Urothelium cell line (cell line): ENCODE data around the gene DIP2C.
"Not testable (repeated sequence)": the region's sequence is repeated elsewhere in the genome, so short reads cannot be mapped to it uniquely, and the experiment has no call there.

Experiments
- DNase-seq: peaks from one replicate; pipeline ENCODE4 v3.0.0; 2011; ENCODE audit warnings: low spot score, mixed read lengths
- FAIRE-seq: peaks from 2 replicates; lab custom pipeline; 2011; peaks lifted over from hg19 to GRCh38; lab: Jason Lieb, UNC

DIP2C gene

GRCh38 chr10:689452-690371 lies at the start of gene DIP2C:
Gene DIP2C (minus strand): TSS chr10:689668. CDS start chr10:689578, 90 bp downstream.
- FAIRE-seq (no peak), DNase-seq (peak; percentile 75)

- FAIRE-seq (no peak), DNase-seq (no peak)
These were observed 45.0 kb upstream of the DIP2C start for GRCh38 chr10:734481-734880.

- no peak for FAIRE-seq
- DNase-seq, result no peak
These were observed 43.6 kb upstream of the DIP2C start for GRCh38 chr10:733086-733485.

- FAIRE-seq (no peak), DNase-seq (no peak)
These were observed 39.7 kb upstream of the DIP2C start for GRCh38 chr10:729213-729612.

- FAIRE-seq, result no peak
- DNase-seq, result no peak
These were observed 39.1 kb upstream of the DIP2C start for GRCh38 chr10:728603-729002.

- FAIRE-seq (no peak), DNase-seq (no peak)
These were observed 37.8 kb upstream of the DIP2C start for GRCh38 chr10:727162-727790.

- DNase-seq (no peak), FAIRE-seq (no peak)
These were observed 36.3 kb upstream of the DIP2C start for GRCh38 chr10:725786-726185.

- FAIRE-seq (no peak), DNase-seq (no peak)
These were observed 35.8 kb upstream of the DIP2C start for GRCh38 chr10:725302-725701.

GRCh38 chr10:723973-724372 lies 34.5 kb upstream of the DIP2C start:
- no peak for DNase-seq
- FAIRE-seq, result no peak

- FAIRE-seq (no peak), DNase-seq (no peak)
These were observed 33.0 kb upstream of the DIP2C start for GRCh38 chr10:722281-723060.

- DNase-seq, result no peak
- FAIRE-seq, result no peak
These were observed 28.8 kb upstream of the DIP2C start for GRCh38 chr10:718143-718700.

GRCh38 chr10:717458-717857 lies 28.0 kb upstream of the DIP2C start:
- DNase-seq (no peak), FAIRE-seq (no peak)

- DNase-seq (no peak), FAIRE-seq (no peak)
These were observed 27.4 kb upstream of the DIP2C start for GRCh38 chr10:716821-717220.

- FAIRE-seq (no peak), DNase-seq (no peak)
These were observed 24.7 kb upstream of the DIP2C start for GRCh38 chr10:714214-714613.

GRCh38 chr10:712575-712974 lies 23.1 kb upstream of the DIP2C start:
- no peak for DNase-seq
- FAIRE-seq, result no peak

GRCh38 chr10:712089-712488 lies 22.6 kb upstream of the DIP2C start:
- DNase-seq (no peak), FAIRE-seq (no peak)

- FAIRE-seq (no peak), DNase-seq (no peak)
These were observed 18.4 kb upstream of the DIP2C start for GRCh38 chr10:707861-708260.

GRCh38 chr10:707456-707855 lies 18.0 kb upstream of the DIP2C start:
- FAIRE-seq (no peak), DNase-seq (no peak)

- DNase-seq, result no peak
- FAIRE-seq, result no peak
These were observed 13.7 kb upstream of the DIP2C start for GRCh38 chr10:703118-703517.

- FAIRE-seq, result not testable (repeated sequence)
These were observed 10.7 kb upstream of the DIP2C start for GRCh38 chr10:700183-700582.

More at GRCh38 chr10:700183-700582, 10.7 kb upstream of the DIP2C start:
- not testable (repeated sequence) for DNase-seq
